Mesendoderm (in vitro differentiated cells): Measurements from ENCODE around the gene DLX1.
A peak's percentile ranks its signal among the peaks of the same experiment; 100 is the strongest.

Experiments used
- DNase-seq: peaks from one replicate; pipeline ENCODE4 v3.0.0; 2013
- H2AK5ac ChIP-seq: 2 replicates; pipeline ENCODE4 v1.6.1; 2013; ENCODE audit warnings: low read length, inconsistent platforms
- H2BK120ac ChIP-seq: 2 replicates; pipeline ENCODE4 v1.6.1; 2013; ENCODE audit warnings: low read depth, mild to moderate bottlenecking, low read length, moderate library complexity, mixed read lengths
- H2BK15ac ChIP-seq: replicated peaks from 2 replicates; pipeline ENCODE4 v1.6.1; 2013; ENCODE audit warnings: low read depth, mild to moderate bottlenecking, moderate library complexity
- H2BK5ac ChIP-seq: 2 replicates; pipeline ENCODE4 v1.6.1; 2013; ENCODE audit warnings: low read length, inconsistent platforms
- H3K18ac ChIP-seq: 2 replicates; pipeline ENCODE4 v1.6.1; 2013; ENCODE audit warnings: mild to moderate bottlenecking, low read length, mixed read lengths
- H3K23ac ChIP-seq: one replicate; pipeline ENCODE4 v1.6.1; 2013; ENCODE audit warnings: low read length
- H3K27ac ChIP-seq: 2 replicates; pipeline ENCODE4 v1.5.1; 2013; ENCODE audit warnings: low read depth, mild to moderate bottlenecking, inconsistent platforms, low read length, moderate library complexity
- H3K27me3 ChIP-seq: 2 replicates; pipeline ENCODE4 v1.6.1; 2013; ENCODE audit warnings: low read length, control low read depth, mild to moderate bottlenecking, inconsistent platforms; ENCODE audit not compliant: insufficient read depth, poor library complexity
- H3K36me3 ChIP-seq: 2 replicates; pipeline ENCODE4 v1.6.1; 2013; ENCODE audit warnings: low read length, inconsistent platforms; ENCODE audit not compliant: control insufficient read depth, insufficient read depth
- H3K4ac ChIP-seq: one replicate; pipeline ENCODE4 v1.6.1; 2013; ENCODE audit warnings: low read depth, mild to moderate bottlenecking, low read length, moderate library complexity
- H3K4me1 ChIP-seq: 2 replicates; pipeline ENCODE4 v1.6.1; 2013; ENCODE audit warnings: low read depth, low read length, inconsistent platforms; ENCODE audit not compliant: control insufficient read depth
- H3K4me2 ChIP-seq: 2 replicates; pipeline ENCODE4 v1.6.1; 2013; ENCODE audit warnings: low read length
- H3K4me3 ChIP-seq: 2 replicates; pipeline ENCODE4 v1.5.1; 2013; ENCODE audit warnings: mild to moderate bottlenecking, low read length
- H3K56ac ChIP-seq: one replicate; pipeline ENCODE4 v1.6.1; 2013; ENCODE audit warnings: low read length
- H3K79me1 ChIP-seq: 2 replicates; pipeline ENCODE4 v1.6.1; 2013; ENCODE audit warnings: low read length, inconsistent platforms
- H3K79me2 ChIP-seq: 2 replicates; pipeline ENCODE4 v1.6.1; 2013; ENCODE audit warnings: mild to moderate bottlenecking, low read length; ENCODE audit not compliant: control insufficient read depth, insufficient read depth
- H3K9ac ChIP-seq: 2 replicates; pipeline ENCODE4 v1.6.1; 2013; ENCODE audit warnings: low read length, inconsistent platforms
- H4K5ac ChIP-seq: one replicate; pipeline ENCODE4 v1.6.1; 2013; ENCODE audit warnings: low read length
- H4K8ac ChIP-seq: one replicate; pipeline ENCODE4 v1.6.1; 2013; ENCODE audit warnings: low read depth, mild to moderate bottlenecking, control low read depth, low read length, moderate library complexity
- WGBS: extraction: QIAGEN DNeasy Blood & Tissue Kit; methylation state at CpG from one replicate; pipeline ENCODE4 v1.1.7; 2013; ENCODE audit warnings: low lambda C conversion rate, missing lambda C conversion rate; ENCODE audit not compliant: insufficient coverage; ENCODE audit errors: extremely low coverage; 5-methylcytosine and 5-hydroxymethylcytosine counted together

The DLX1 gene

DNA sequence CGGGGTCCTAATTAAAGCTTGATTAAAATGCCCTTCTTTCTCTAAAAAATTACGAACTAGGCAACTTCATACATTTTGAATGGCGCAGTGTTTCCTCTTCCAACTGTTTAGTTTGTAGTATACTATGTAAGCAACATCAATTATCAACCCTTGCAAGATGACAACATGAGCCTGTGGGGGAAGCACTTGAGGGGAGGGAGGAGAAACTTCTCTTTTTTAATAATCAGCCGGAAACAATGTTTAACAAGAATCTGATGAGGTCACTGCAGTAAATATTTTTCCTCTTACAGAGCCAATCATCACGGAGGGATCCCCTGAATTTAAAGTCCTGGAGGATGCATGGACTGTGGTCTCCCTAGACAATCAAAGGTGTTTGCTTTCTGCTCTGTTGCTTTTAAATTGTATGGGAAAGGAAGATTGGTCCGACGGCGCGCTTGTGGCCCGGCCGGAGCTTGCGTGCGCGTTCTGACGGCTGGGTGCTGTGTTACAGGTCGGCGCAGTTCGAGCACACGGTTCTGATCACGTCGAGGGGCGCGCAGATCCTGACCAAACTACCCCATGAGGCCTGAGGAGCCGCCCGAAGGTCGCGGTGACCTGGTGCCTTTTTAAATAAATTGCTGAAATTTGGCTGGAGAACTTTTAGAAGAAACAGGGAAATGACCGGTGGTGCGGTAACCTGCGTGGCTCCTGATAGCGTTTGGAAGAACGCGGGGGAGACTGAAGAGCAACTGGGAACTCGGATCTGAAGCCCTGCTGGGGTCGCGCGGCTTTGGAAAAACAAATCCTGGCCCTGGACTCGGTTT lies 5.3 kb upstream of the DLX1 start:
- Histone ChIP-seq H3K79me2 (no peaks in the 10 kb centered on the region), H3K4ac (no peak overlapping the region), H3K27ac (no peak overlapping the region), H3K18ac (no peak overlapping the region), H2BK120ac (no peak overlapping the region), H3K56ac (no peak overlapping the region), H3K4me2 (no peak overlapping the region), H3K36me3 (no peaks in the 10 kb centered on the region), H3K4me3 (no peak overlapping the region), H2BK15ac (no peak overlapping the region), H3K79me1 (no peaks in the 10 kb centered on the region), H2BK5ac (no peak overlapping the region), H3K9ac (no peak overlapping the region), H2AK5ac (no peak overlapping the region), H4K8ac (no peak overlapping the region), H3K23ac (peak overlapping the region; percentile 83), H4K5ac (no peak overlapping the region), H3K27me3 (peaks cover 49% of the 10 kb centered on the region), H3K4me1 (no peaks in the 10 kb centered on the region)
- no CpG with 5 or more reads among the region's 38 CpGs for WGBS
- no peak for DNase-seq

DNA sequence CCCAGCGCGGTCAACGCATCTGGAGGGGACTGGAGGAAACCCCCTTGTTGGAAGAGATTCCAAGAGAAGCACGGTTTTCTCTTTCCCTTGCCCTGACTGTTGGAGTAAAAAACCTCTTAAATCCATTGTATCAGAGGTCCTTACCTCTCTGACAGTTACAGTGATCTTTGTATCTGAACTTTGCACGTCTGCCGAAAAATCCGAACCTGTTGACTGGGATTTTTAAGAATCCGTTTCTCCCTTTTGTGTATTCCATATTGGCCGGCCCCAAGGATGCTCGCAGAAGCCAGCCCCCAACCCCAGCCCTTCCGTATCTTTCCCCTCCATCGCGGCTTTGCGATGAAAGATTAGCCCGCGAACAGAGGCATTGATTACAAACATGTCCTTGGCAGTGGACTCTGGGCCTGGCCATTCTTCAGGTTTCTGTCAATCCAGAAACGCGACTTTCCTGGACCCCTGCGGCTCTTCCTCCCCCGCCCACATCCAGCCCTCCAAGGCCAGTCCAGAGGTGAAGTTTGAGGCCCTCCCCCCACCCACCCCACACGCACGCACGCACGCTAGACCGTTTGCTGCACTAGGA lies 4.6 kb upstream of the DLX1 start:
- no peaks in the 10 kb centered on the region for H3K79me1 ChIP-seq
- H3K27ac ChIP-seq = no peak overlapping the region
- no peak overlapping the region for H4K8ac ChIP-seq
- H3K18ac ChIP-seq = no peak overlapping the region
- no peaks in the 10 kb centered on the region for H3K4me1 ChIP-seq
- no peak overlapping the region for H3K4me2 ChIP-seq
- H3K79me2 ChIP-seq = no peaks in the 10 kb centered on the region
- H2BK120ac ChIP-seq = no peak overlapping the region
- no peak overlapping the region for H4K5ac ChIP-seq
- peak; percentile 39 for DNase-seq
- H3K4ac ChIP-seq = no peak overlapping the region
- no peak overlapping the region for H3K9ac ChIP-seq
- no peak overlapping the region for H3K4me3 ChIP-seq
- H3K36me3 ChIP-seq = no peaks in the 10 kb centered on the region
- peaks cover 49% of the 10 kb centered on the region for H3K27me3 ChIP-seq
- no CpG with 5 or more reads among the region's 25 CpGs for WGBS
- H3K56ac ChIP-seq = no peak overlapping the region
- H2BK5ac ChIP-seq = no peak overlapping the region
- H2AK5ac ChIP-seq = no peak overlapping the region
- H2BK15ac ChIP-seq = no peak overlapping the region
- H3K23ac ChIP-seq = no peak overlapping the region

DNA sequence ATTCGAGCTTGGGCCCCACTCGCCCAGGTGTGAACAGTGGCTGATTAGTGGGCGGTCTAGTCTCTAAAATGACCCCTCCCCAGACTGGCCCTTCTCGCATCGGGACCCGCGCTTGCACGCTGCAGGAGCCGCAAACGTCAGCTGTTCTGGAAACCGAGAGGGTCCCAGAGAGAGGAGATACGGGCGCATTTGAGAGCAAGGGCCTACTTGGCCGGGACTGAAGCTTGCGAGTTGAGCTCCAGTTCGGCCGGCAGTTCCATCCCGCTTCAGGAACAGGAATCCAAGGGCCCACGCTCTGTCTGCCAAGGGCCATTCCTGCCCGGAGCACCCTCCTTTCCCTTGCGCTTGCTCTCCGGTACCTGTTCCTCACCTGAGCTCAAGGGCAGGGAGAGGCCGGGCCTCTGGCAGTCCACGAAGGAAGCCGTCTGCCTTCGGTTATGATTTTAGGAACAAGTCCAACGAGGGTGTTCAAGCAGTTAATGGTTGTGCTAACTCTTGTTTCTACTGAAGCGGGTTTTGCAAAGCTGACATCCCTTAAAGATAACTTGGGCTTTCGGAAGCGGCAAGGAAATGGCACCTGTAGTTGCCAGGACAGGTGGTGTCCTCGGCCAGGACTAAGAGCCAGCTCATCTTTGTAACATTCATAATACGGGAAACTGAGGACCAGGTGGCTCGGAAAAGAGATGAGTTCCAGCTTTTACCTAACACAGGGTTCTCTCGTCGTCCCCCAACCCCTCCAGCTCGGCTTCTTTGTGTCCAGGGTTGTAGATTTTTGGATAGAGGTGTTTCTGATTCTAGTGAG lies 3.9 kb upstream of the DLX1 start:
- no peaks in the 10 kb centered on the region for H3K79me1 ChIP-seq
- H4K5ac ChIP-seq = no peak overlapping the region
- H2AK5ac ChIP-seq = no peak overlapping the region
- no peak overlapping the region for H3K4me3 ChIP-seq
- H2BK120ac ChIP-seq = no peak overlapping the region
- no peak overlapping the region for H3K27ac ChIP-seq
- no peak overlapping the region for H2BK5ac ChIP-seq
- no CpG with 5 or more reads among the region's 36 CpGs for WGBS
- no peaks in the 10 kb centered on the region for H3K36me3 ChIP-seq
- H3K4ac ChIP-seq = no peak overlapping the region
- peak; percentile 42 for DNase-seq
- no peaks in the 10 kb centered on the region for H3K79me2 ChIP-seq
- no peak overlapping the region for H3K9ac ChIP-seq
- no peak overlapping the region for H3K23ac ChIP-seq
- H3K27me3 ChIP-seq = peaks cover 53% of the 10 kb centered on the region
- no peak overlapping the region for H3K18ac ChIP-seq
- H3K56ac ChIP-seq = no peak overlapping the region
- H3K4me1 ChIP-seq = no peaks in the 10 kb centered on the region
- H2BK15ac ChIP-seq = no peak overlapping the region
- no peak overlapping the region for H4K8ac ChIP-seq
- no peak overlapping the region for H3K4me2 ChIP-seq

DNA sequence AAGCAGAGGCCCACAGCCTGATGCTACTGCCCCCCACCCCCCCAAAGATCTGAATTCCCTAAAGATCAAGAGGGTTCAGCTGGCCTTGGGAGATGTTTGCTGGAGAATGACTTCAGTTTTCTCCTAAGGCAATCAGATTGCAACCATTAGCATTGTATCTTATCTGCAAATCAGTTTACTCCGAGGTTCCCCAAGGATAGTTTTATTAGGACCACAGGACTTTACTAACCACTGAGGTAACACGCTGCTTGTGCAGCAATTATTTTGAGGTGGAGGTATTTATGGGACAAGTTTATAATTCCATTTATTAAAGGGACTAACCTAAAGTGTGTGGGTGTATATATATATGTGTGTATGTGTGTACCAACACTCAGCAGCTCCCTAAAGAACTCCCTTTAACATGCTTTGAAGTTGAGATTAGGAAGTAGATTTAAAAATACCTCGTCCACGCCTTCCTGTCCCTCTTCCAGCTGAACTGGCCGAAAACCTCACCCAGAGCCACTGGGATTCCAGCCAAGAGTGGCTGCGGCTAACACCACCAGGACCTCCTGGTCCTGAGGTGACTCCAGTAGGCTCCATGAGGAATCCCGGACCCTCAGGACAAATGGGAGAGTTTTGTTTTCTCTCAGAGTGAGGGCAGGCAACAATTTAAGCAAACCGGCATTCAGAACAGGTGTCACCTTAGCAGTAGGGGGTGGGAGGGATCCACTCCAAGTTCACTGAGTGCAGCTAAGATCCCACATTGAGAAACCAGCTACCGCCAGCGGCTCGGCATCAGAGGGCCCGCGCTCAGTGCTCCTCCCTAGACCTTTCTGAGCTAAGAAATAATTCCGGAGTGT lies 3.0 kb upstream of the DLX1 start:
- Histone ChIP-seq H2AK5ac (no peak overlapping the region), H2BK120ac (no peak overlapping the region), H3K4me2 (no peak overlapping the region), H3K79me2 (no peaks in the 10 kb centered on the region), H3K4ac (no peak overlapping the region), H3K23ac (no peak overlapping the region), H3K4me3 (no peak overlapping the region), H3K18ac (no peak overlapping the region), H3K79me1 (no peaks in the 10 kb centered on the region), H2BK5ac (no peak overlapping the region), H3K4me1 (no peaks in the 10 kb centered on the region), H3K27ac (no peak overlapping the region), H4K5ac (no peak overlapping the region), H3K9ac (no peak overlapping the region), H2BK15ac (no peak overlapping the region), H3K36me3 (no peaks in the 10 kb centered on the region), H4K8ac (no peak overlapping the region), H3K56ac (no peak overlapping the region), H3K27me3 (peaks cover 58% of the 10 kb centered on the region)
- DNase-seq = peak; percentile 45
- no CpG with 5 or more reads among the region's 14 CpGs for WGBS

DNA sequence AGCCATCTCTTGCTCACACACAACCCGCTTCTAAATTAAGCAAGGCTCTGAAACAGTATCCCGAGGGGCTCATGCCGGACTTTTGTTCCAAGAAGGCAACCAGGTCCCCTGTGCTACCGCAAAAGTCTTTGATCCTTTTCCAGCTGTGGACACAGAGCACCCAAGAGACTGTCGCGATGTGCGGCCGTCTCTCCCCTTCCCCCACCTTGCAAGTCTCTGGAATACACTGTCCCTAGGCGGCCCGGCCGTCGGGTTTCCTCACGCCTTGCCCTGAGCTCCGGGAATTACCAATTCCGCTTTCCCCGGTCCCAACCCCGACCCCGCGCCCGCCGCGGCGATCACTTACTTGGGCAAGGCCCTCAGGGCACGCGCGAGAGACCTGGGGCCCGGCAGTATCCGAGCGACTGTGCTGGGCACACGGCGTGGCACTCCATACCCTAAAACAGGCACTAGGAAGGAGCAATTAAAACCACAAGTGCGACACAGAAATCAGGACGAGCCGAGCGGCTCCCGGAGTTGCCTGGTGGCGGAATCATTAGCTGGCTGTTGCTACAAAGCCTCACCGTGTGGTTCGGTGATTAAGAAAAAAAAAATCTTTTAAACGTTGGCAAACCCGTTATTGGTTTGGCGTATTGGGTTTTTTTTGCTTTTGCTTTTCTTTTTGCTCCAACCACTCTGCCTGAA lies 2.2 kb upstream of the DLX1 start:
- H3K27me3 ChIP-seq = peaks cover 65% of the 10 kb centered on the region

More for the DNA sequence above, 2.2 kb upstream of the DLX1 start:
- no peaks in the 10 kb centered on the region for H3K79me2 ChIP-seq
- no peak overlapping the region for H3K56ac ChIP-seq
- DNase-seq = peak; percentile 69
- WGBS = no CpG with 5 or more reads among the region's 42 CpGs
- H2BK15ac ChIP-seq = no peak overlapping the region
- H4K5ac ChIP-seq = no peak overlapping the region
- no peak overlapping the region for H3K4ac ChIP-seq
- H3K18ac ChIP-seq = no peak overlapping the region
- H4K8ac ChIP-seq = no peak overlapping the region
- no peak overlapping the region for H3K4me2 ChIP-seq
- H2BK5ac ChIP-seq = no peak overlapping the region
- H3K23ac ChIP-seq = no peak overlapping the region
- no peak overlapping the region for H3K27ac ChIP-seq
- no peaks in the 10 kb centered on the region for H3K4me1 ChIP-seq
- H3K9ac ChIP-seq = no peak overlapping the region
- H3K79me1 ChIP-seq = no peaks in the 10 kb centered on the region
- no peak overlapping the region for H2BK120ac ChIP-seq
- H3K36me3 ChIP-seq = no peaks in the 10 kb centered on the region
- no peak overlapping the region for H3K4me3 ChIP-seq
- no peak overlapping the region for H2AK5ac ChIP-seq
